Activated CD4-positive, CD25-positive, alpha-beta regulatory T cell (primary cell): Measurements from ENCODE around the gene FLOT2.
A peak's percentile ranks its signal among the peaks of the same experiment; 100 is the strongest.
"Not testable (repeated sequence)": the region's sequence is repeated elsewhere in the genome, so short reads cannot be mapped to it uniquely, and the experiment has no call there.

Source experiments
- DNase-seq, 4 experiments: peaks; one replicate each; lab custom pipeline; 2025; lab: John Stamatoyannopoulos, UW

Gene FLOT2

GRCh38 chr17:28873839-28874238 lies 23.7 kb downstream of the FLOT2 start:
- no peak for DNase-seq

GRCh38 chr17:28871056-28871579 lies 26.4 kb downstream of the FLOT2 start:
- peak in 1 of 4 experiments; percentile 15 for DNase-seq

- no peak for DNase-seq
These were observed 30.3 kb downstream of the FLOT2 start for GRCh38 chr17:28867276-28867675.

- DNase-seq: no peak
These were observed 31.4 kb downstream of the FLOT2 start for GRCh38 chr17:28865946-28866752.

GRCh38 chr17:28864991-28865849 lies 32.3 kb downstream of the FLOT2 start:
- DNase-seq: no peak

GRCh38 chr17:28863953-28864352 lies 33.6 kb downstream of the FLOT2 start:
- DNase-seq: no peak

GRCh38 chr17:28862561-28862960 lies 35.0 kb downstream of the FLOT2 start:
- no peak for DNase-seq

GRCh38 chr17:28861393-28862203 lies 35.9 kb downstream of the FLOT2 start:
- DNase-seq: no peak

GRCh38 chr17:28860363-28860808 lies 37.1 kb downstream of the FLOT2 start:
- no peak for DNase-seq

GRCh38 chr17:28858801-28859355 lies 38.7 kb downstream of the FLOT2 start:
- no peak for DNase-seq

GRCh38 chr17:28857905-28858800 lies 39.4 kb downstream of the FLOT2 start:
- DNase-seq: no peak

GRCh38 chr17:28856028-28856574 lies 41.4 kb downstream of the FLOT2 start:
- no peak for DNase-seq

GRCh38 chr17:28855336-28855679 lies 42.2 kb downstream of the FLOT2 start:
- no peak for DNase-seq

- peak; percentile 60 to 66 (median 64) for DNase-seq
These were observed 42.8 kb downstream of the FLOT2 start, which contains the start of gene ERAL1 for GRCh38 chr17:28854457-28855335. Gene ERAL1, plus strand, starts transcription at chr17:28855016. Its CDS starts 19 bp downstream, at chr17:28855035.

- no peak for DNase-seq
These were observed 44.2 kb downstream of the FLOT2 start for GRCh38 chr17:28853295-28853694.

- no peak for DNase-seq
These were observed 48.3 kb downstream of the FLOT2 start for GRCh38 chr17:28849281-28849680.

- peak in 3 of 4 experiments; percentile 25 to 32 (median 29) for DNase-seq
These were observed 48.9 kb downstream of the FLOT2 start for GRCh38 chr17:28848667-28849066.

GRCh38 chr17:28846699-28847098 lies 50.8 kb downstream of the FLOT2 start:
- not testable (repeated sequence) for DNase-seq

- DNase-seq: no peak
These were observed 51.3 kb downstream of the FLOT2 start for GRCh38 chr17:28846231-28846630.
